HepG2 (cell line): Measurements from ENCODE around the gene CDK11A. TPM values are rescaled to one million over a fixed set of nuclear protein-coding genes. Genes with fewer than 3 reads are reported as not detected.

Experiments used
- ARHGAP35 ChIP-seq: sonication (generic); formaldehyde crosslinking; IDR thresholded peaks from 2 replicates; pipeline ENCODE4 v1.9.0; 2022; ENCODE audit warnings: mild to moderate bottlenecking, inconsistent platforms, moderate library complexity, missing genetic modification reagents, borderline replicate concordance
- FOXC1 ChIP-seq: sonication (generic); formaldehyde crosslinking; IDR thresholded peaks from 2 replicates; pipeline ENCODE4 v1.8.0; 2022; ENCODE audit warnings: mild to moderate bottlenecking, missing genetic modification reagents, borderline replicate concordance
- FOXO1 ChIP-seq: sonication (generic); formaldehyde crosslinking; IDR thresholded peaks from 2 replicates; pipeline ENCODE4 v1.4.0; 2020; ENCODE audit warnings: missing genetic modification reagents
- GPN1 ChIP-seq: sonication (generic); formaldehyde crosslinking; IDR thresholded peaks from 2 replicates; pipeline ENCODE4 v1.5.1; 2020; ENCODE audit warnings: missing genetic modification reagents, borderline replicate concordance
- KDM3A ChIP-seq: IDR thresholded peaks from 2 replicates; pipeline ENCODE4 v1.6.1; 2018; ENCODE audit warnings: low read depth, missing compliant biosample characterization
- KLF12 ChIP-seq: sonication (generic); formaldehyde crosslinking; IDR thresholded peaks from 2 replicates; pipeline ENCODE4 v1.4.0; 2020; ENCODE audit warnings: missing genetic modification reagents, borderline replicate concordance
- NFE2L1 ChIP-seq: sonication (generic); formaldehyde crosslinking; IDR thresholded peaks from 2 replicates; pipeline ENCODE4 v1.4.0; 2020; ENCODE audit warnings: missing genetic modification reagents, mild to moderate bottlenecking, borderline replicate concordance
- NFE2L2 ChIP-seq: fragments of 150-350 bp; IDR thresholded peaks from 2 replicates; pipeline ENCODE4 v1.6.1; 2014; ENCODE audit warnings: low read length
- NFIB ChIP-seq: sonication (generic); formaldehyde crosslinking; IDR thresholded peaks from 2 replicates; pipeline ENCODE4 v1.9.0; 2021; ENCODE audit warnings: missing genetic modification reagents, mild to moderate bottlenecking, borderline replicate concordance
- RBAK ChIP-seq: sonication (generic); formaldehyde crosslinking; IDR thresholded peaks from 2 replicates; pipeline ENCODE4 v1.5.1; 2020; ENCODE audit warnings: mild to moderate bottlenecking, missing genetic modification reagents
- SIN3A ChIP-seq: IDR thresholded peaks from 2 replicates; pipeline ENCODE4 v1.6.1; 2011; ENCODE audit warnings: low read depth, mild to moderate bottlenecking, control low read depth, low read length, borderline replicate concordance
- SRSF9 ChIP-seq: fragments of 200-400 bp; formaldehyde crosslinking; IDR thresholded peaks from 2 replicates; pipeline ENCODE4 v1.6.1; 2018; ENCODE audit warnings: borderline replicate concordance, mild to moderate bottlenecking, low read depth, low read length; ENCODE audit not compliant: insufficient read depth, poor library complexity, severe bottlenecking
- TOPORS ChIP-seq: sonication (generic); formaldehyde crosslinking; IDR thresholded peaks from 2 replicates; pipeline ENCODE4 v1.8.0; 2023; ENCODE audit warnings: mild to moderate bottlenecking, missing genetic modification reagents
- ZC3H13 ChIP-seq: sonication (generic); formaldehyde crosslinking; IDR thresholded peaks from 2 replicates; pipeline ENCODE4 v1.8.1; 2023; ENCODE audit warnings: mild to moderate bottlenecking, missing genetic modification reagents, moderate library complexity
- ZIK1 ChIP-seq: sonication (generic); formaldehyde crosslinking; IDR thresholded peaks from 2 replicates; pipeline ENCODE4 v1.5.0; 2020; ENCODE audit warnings: mild to moderate bottlenecking, low read depth, missing genetic modification reagents, borderline replicate concordance
- ZMYM2 ChIP-seq: sonication (generic); formaldehyde crosslinking; IDR thresholded peaks from 2 replicates; pipeline ENCODE4 v1.8.0; 2022; ENCODE audit warnings: mild to moderate bottlenecking, missing genetic modification reagents
- ZNF160 ChIP-seq: sonication (generic); formaldehyde crosslinking; IDR thresholded peaks from 2 replicates; pipeline ENCODE4 v1.8.0; 2022; ENCODE audit warnings: mild to moderate bottlenecking, inconsistent platforms, missing genetic modification reagents
- ZNF350 ChIP-seq: sonication (generic); formaldehyde crosslinking; IDR thresholded peaks from 2 replicates; pipeline ENCODE4 v1.4.0; 2020; ENCODE audit warnings: mild to moderate bottlenecking, low read depth, missing genetic modification reagents, borderline replicate concordance
- ZNF432 ChIP-seq: sonication (generic); formaldehyde crosslinking; IDR thresholded peaks from 2 replicates; pipeline ENCODE4 v1.5.0; 2020; ENCODE audit warnings: missing genetic modification reagents, mild to moderate bottlenecking, borderline replicate concordance
- ZNF549 ChIP-seq: sonication (generic); formaldehyde crosslinking; IDR thresholded peaks from 2 replicates; pipeline ENCODE4 v1.5.0; 2020; ENCODE audit warnings: missing genetic modification reagents
- ZNF556 ChIP-seq: sonication (generic); formaldehyde crosslinking; IDR thresholded peaks from 2 replicates; pipeline ENCODE4 v1.4.0; 2020; ENCODE audit warnings: mild to moderate bottlenecking, missing genetic modification reagents, borderline replicate concordance
- ZNF792 ChIP-seq: IDR thresholded peaks from 2 replicates; pipeline ENCODE4 v1.6.1; 2016
- polyA plus RNA-seq, 8 experiments: library from polyadenylated mRNA; depleted of rRNA in 3 of 8; stranded (reverse) in 7 of 8; unstranded in 1 of 8; fragments of >200 nt; fragmentation: Illumina TruSeq in 4 of 8; extraction: Trizol in 4 of 8; gene quantifications; 2 replicates each; pipeline versions ENCODE4 v1.2.1 to v1.2.3, GENCODE V29; 2011 to 2016; ENCODE audit warnings: low read depth in 4 of 8, missing spikeins in 1 of 8, mixed read lengths in 1 of 8; ENCODE audit not compliant: insufficient read depth in 1 of 8
- total RNA-seq, 5 experiments: library from RNA; depleted of rRNA; stranded (reverse); fragments of >200 nt; fragmentation: Illumina TruSeq; extraction: Trizol; gene quantifications; 2 replicates each; pipeline ENCODE4 v1.2.3, GENCODE V29; 2016; ENCODE audit warnings: low read depth in 1 of 5
- TF ChIP-seq, protein P1 (sequence below): sonication (generic); formaldehyde crosslinking; IDR thresholded peaks from 2 replicates; pipeline ENCODE4 v1.4.0; 2020; ENCODE audit warnings: missing genetic modification reagents, mild to moderate bottlenecking, borderline replicate concordance
- TF ChIP-seq, protein P2 (sequence below): sonication (generic); formaldehyde crosslinking; conservative IDR thresholded peaks from 2 replicates; pipeline ENCODE4 v1.8.1; 2023; ENCODE audit warnings: missing genetic modification reagents
- TF ChIP-seq, protein P3 (sequence below): sonication (generic); formaldehyde crosslinking; IDR thresholded peaks from 2 replicates; pipeline ENCODE4 v1.5.0; 2020; ENCODE audit warnings: mild to moderate bottlenecking, missing genetic modification reagents

Gene CDK11A
- total and polyA plus RNA-seq, 2 of the 13 experiments (the other 11 are each of a cell fraction or from before 2014, with no cell fraction given) = 11.2 to 17.9 TPM

DNA sequence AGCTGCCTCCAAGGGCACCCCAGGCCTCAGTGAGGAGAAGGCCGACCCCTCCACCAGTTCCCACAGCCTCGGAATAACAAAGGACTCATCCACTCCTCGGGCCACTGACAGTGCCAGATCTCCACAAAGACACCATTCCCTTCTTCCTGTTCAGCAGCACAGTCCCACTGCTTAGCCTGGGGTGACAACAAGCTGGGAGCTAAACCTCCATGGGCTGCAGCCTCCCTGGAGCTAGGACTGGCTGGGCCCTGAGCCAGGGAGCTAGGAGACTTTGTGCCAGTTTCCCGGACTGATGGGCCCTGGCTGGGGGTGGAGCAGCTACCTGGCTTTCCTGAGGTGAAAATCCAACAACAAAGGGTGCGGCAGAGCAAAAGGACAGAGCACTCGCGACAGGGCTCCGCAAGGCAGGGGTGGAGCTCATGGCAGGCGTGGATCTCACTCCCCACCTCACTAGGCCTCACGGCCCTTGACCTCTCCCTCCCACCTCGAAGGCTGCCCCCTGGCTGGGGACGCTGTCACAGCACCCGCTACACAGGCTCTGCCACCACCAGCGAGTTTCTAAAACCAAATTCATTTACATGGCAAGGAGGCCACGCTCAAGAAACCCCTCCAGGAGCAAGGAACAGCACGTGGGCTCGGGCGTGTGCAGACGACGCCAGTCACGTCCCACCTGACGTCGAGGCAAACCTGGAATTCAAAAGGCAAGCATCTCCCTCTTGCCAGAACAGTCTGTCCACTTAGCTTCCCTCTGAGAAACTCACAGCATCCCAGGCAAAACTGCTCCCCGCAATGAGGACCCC lies 45.4 kb downstream of the CDK11A start (continued):
- TF ChIP-seq FOXO1 (peak; percentile 66; the same call in 1 of the 2 replicates), NFE2L2 (no peak), FOXC1 (CRISPR knock-in tag) (no peak), NFIB (CRISPR knock-in tag) (no peak), ZNF350 (peak; percentile 75), KDM3A (0 out of 2 replicates have a peak, but pooled peaks have one; percentile 58), GPN1 (CRISPR knock-in tag) (no peak), ZMYM2 (CRISPR knock-in tag) (peak; percentile 83), ZNF432 (CRISPR knock-in tag) (no peak), ZNF792 (CRISPR knock-in tag) (peak; percentile 55; the same call in 1 of the 2 replicates), SRSF9 (no peak), ZNF549 (no peak), RBAK (CRISPR knock-in tag) (no peak), ZNF556 (CRISPR knock-in tag) (peak; percentile 86), TOPORS (no peak), ZIK1 (CRISPR knock-in tag) (no peak), KLF12 (no peak), NFE2L1 (CRISPR knock-in tag) (no peak), ZNF160 (peak; percentile 41; the same call in 1 of the 2 replicates), ZC3H13 (0 out of 2 replicates have a peak, but pooled peaks have one; percentile 49), SIN3A (no peak), ARHGAP35 (CRISPR knock-in tag) (0 out of 2 replicates have a peak, but pooled peaks have one; percentile 33)
- TF ChIP-seq, protein P1, sequence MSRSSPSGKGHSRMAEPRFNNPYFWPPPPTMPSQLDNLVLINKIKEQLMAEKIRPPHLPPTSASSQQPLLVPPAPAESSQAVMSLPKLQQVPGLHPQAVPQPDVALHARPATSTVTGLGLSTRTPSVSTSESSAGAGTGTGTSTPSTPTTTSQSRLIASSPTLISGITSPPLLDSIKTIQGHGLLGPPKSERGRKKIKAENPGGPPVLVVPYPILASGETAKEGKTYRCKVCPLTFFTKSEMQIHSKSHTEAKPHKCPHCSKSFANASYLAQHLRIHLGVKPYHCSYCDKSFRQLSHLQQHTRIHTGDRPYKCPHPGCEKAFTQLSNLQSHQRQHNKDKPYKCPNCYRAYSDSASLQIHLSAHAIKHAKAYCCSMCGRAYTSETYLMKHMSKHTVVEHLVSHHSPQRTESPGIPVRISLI = no peak
- TF ChIP-seq, protein P2, sequence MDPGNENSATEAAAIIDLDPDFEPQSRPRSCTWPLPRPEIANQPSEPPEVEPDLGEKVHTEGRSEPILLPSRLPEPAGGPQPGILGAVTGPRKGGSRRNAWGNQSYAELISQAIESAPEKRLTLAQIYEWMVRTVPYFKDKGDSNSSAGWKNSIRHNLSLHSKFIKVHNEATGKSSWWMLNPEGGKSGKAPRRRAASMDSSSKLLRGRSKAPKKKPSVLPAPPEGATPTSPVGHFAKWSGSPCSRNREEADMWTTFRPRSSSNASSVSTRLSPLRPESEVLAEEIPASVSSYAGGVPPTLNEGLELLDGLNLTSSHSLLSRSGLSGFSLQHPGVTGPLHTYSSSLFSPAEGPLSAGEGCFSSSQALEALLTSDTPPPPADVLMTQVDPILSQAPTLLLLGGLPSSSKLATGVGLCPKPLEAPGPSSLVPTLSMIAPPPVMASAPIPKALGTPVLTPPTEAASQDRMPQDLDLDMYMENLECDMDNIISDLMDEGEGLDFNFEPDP = no peak
- TF ChIP-seq, protein P3, sequence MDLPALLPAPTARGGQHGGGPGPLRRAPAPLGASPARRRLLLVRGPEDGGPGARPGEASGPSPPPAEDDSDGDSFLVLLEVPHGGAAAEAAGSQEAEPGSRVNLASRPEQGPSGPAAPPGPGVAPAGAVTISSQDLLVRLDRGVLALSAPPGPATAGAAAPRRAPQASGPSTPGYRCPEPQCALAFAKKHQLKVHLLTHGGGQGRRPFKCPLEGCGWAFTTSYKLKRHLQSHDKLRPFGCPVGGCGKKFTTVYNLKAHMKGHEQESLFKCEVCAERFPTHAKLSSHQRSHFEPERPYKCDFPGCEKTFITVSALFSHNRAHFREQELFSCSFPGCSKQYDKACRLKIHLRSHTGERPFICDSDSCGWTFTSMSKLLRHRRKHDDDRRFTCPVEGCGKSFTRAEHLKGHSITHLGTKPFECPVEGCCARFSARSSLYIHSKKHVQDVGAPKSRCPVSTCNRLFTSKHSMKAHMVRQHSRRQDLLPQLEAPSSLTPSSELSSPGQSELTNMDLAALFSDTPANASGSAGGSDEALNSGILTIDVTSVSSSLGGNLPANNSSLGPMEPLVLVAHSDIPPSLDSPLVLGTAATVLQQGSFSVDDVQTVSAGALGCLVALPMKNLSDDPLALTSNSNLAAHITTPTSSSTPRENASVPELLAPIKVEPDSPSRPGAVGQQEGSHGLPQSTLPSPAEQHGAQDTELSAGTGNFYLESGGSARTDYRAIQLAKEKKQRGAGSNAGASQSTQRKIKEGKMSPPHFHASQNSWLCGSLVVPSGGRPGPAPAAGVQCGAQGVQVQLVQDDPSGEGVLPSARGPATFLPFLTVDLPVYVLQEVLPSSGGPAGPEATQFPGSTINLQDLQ (CRISPR knock-in tag) = no peak; the same call in 1 of the 2 replicates
